ENCODE measurements around the gene OTX1.

The OTX1 gene

GRCh38 chr2:63052411-63053080 lies 1.9 kb downstream of the OTX1 start:
- no peak for DNase-seq (ENCODE audit: low spot score in 2 of 2)
- H3K4me3 Mint-ChIP-seq = peak overlapping the region; percentile 85
- H3K9me3 Mint-ChIP-seq = no peaks in the 10 kb centered on the region
- H3K36me3 Mint-ChIP-seq = no peaks in the 10 kb centered on the region
- no peak overlapping the region for H3K27ac Mint-ChIP-seq
- ATAC-seq = no peak
- H3K4me1 Mint-ChIP-seq = peaks cover 81% of the 10 kb centered on the region

- Mint-ChIP-seq H3K9me3 (no peaks in the 10 kb centered on the region), H3K4me3 (peak overlapping the region; percentile 52), H3K36me3 (no peaks in the 10 kb centered on the region), H3K27ac (no peak overlapping the region), H3K4me1 (peaks cover 83% of the 10 kb centered on the region)
- DNase-seq (ENCODE audit: low spot score in 2 of 2) (no peak), ATAC-seq (no peak)
Measured at GRCh38 chr2:63053081-63053888, 2.7 kb downstream of the OTX1 start.

GRCh38 chr2:63053889-63054602 lies 3.4 kb downstream of the OTX1 start:
- ATAC-seq (no peak), DNase-seq (ENCODE audit: low spot score in 2 of 2) (peak in 1 of 2 donors; percentile 75)
- H3K4me3 Mint-ChIP-seq = peak overlapping the region; percentile 52
- H3K4me1 Mint-ChIP-seq = peaks cover 80% of the 10 kb centered on the region
- H3K36me3 Mint-ChIP-seq = no peaks in the 10 kb centered on the region
- H3K27ac Mint-ChIP-seq = no peak overlapping the region
- no peaks in the 10 kb centered on the region for H3K9me3 Mint-ChIP-seq

GRCh38 chr2:63054841-63055225 lies 4.2 kb downstream of the OTX1 start:
- H3K4me3 Mint-ChIP-seq = peak overlapping the region; percentile 52

GRCh38 chr2:63055226-63056106 lies 4.8 kb downstream of the OTX1 start:
- H3K36me3 Mint-ChIP-seq = no peaks in the 10 kb centered on the region
- peak overlapping the region; percentile 52 for H3K4me3 Mint-ChIP-seq
- DNase-seq (ENCODE audit: low spot score in 2 of 2) (no peak), ATAC-seq (peak; percentile 2)
- no peaks in the 10 kb centered on the region for H3K9me3 Mint-ChIP-seq
- H3K4me1 Mint-ChIP-seq = peaks cover 72% of the 10 kb centered on the region
- no peak overlapping the region for H3K27ac Mint-ChIP-seq

More at GRCh38 chr2:63054841-63055225, 4.2 kb downstream of the OTX1 start:
- H3K9me3 Mint-ChIP-seq = no peaks in the 10 kb centered on the region
- ATAC-seq (no peak), DNase-seq (ENCODE audit: low spot score in 2 of 2) (no peak)
- peaks cover 75% of the 10 kb centered on the region for H3K4me1 Mint-ChIP-seq
- H3K27ac Mint-ChIP-seq = no peak overlapping the region
- H3K36me3 Mint-ChIP-seq = no peaks in the 10 kb centered on the region

GRCh38 chr2:63056107-63057050 lies 5.7 kb downstream of the OTX1 start:
- Mint-ChIP-seq H3K4me3 (peak overlapping the region; percentile 52), H3K36me3 (no peaks in the 10 kb centered on the region), H3K9me3 (no peaks in the 10 kb centered on the region), H3K27ac (no peak overlapping the region), H3K4me1 (peaks cover 64% of the 10 kb centered on the region)
- ATAC-seq = peak; percentile 61
- DNase-seq (ENCODE audit: low spot score in 2 of 2) = no peak

- no peak for DNase-seq (ENCODE audit: low spot score in 2 of 2)
- Mint-ChIP-seq H3K36me3 (no peaks in the 10 kb centered on the region), H3K9me3 (no peaks in the 10 kb centered on the region), H3K27ac (no peak overlapping the region), H3K4me3 (peak overlapping the region; percentile 52), H3K4me1 (peaks cover 57% of the 10 kb centered on the region)
- ATAC-seq = no peak
Measured at GRCh38 chr2:63057249-63058143, 6.9 kb downstream of the OTX1 start.

- DNase-seq (ENCODE audit: low spot score in 2 of 2) = no peak
- Mint-ChIP-seq H3K9me3 (no peaks in the 10 kb centered on the region), H3K36me3 (no peaks in the 10 kb centered on the region), H3K27ac (no peak overlapping the region), H3K4me3 (peak overlapping the region; percentile 52), H3K4me1 (peaks cover 53% of the 10 kb centered on the region)
- no peak for ATAC-seq
Measured at GRCh38 chr2:63058144-63058920, 7.7 kb downstream of the OTX1 start.

GRCh38 chr2:63058921-63059792 lies 8.5 kb downstream of the OTX1 start:
- Mint-ChIP-seq H3K4me3 (peak overlapping the region; percentile 52), H3K36me3 (no peaks in the 10 kb centered on the region), H3K9me3 (no peaks in the 10 kb centered on the region), H3K4me1 (peaks cover 45% of the 10 kb centered on the region), H3K27ac (no peak overlapping the region)
- ATAC-seq (peak; percentile 11), DNase-seq (ENCODE audit: low spot score in 2 of 2) (no peak)

GRCh38 chr2:63059793-63060471 lies 9.3 kb downstream of the OTX1 start:
- Mint-ChIP-seq H3K4me1 (peaks cover 37% of the 10 kb centered on the region), H3K27ac (no peak overlapping the region)

GRCh38 chr2:63060472-63060991 lies 9.9 kb downstream of the OTX1 start:
- H3K27ac Mint-ChIP-seq = no peak overlapping the region
- H3K36me3 Mint-ChIP-seq = no peaks in the 10 kb centered on the region
- ATAC-seq (no peak), DNase-seq (ENCODE audit: low spot score in 2 of 2) (no peak)
- H3K4me1 Mint-ChIP-seq = peaks cover 31% of the 10 kb centered on the region
- H3K9me3 Mint-ChIP-seq = no peaks in the 10 kb centered on the region
- no peak overlapping the region for H3K4me3 Mint-ChIP-seq

More at GRCh38 chr2:63059793-63060471, 9.3 kb downstream of the OTX1 start:
- H3K4me3 Mint-ChIP-seq = no peak overlapping the region
- DNase-seq (ENCODE audit: low spot score in 2 of 2) = no peak
- no peak for ATAC-seq
- H3K36me3 Mint-ChIP-seq = no peaks in the 10 kb centered on the region
- no peaks in the 10 kb centered on the region for H3K9me3 Mint-ChIP-seq

All from stimulated activated effector memory CD8-positive, alpha-beta T cell treated with anti-CD3 and anti-CD28 coated beads, Interleukin-12 subunit alpha, Interleukin-12 subunit beta, amount 100 ng/mL, for 72 hours (primary cell).